Eye (tissue), 1 donor: Measurements from ENCODE around the gene KLHDC8A.

ENCODE experiments used
- DNase-seq: peaks from one replicate; pipeline ENCODE4 v3.0.0-alpha.2; 2015

Gene KLHDC8A

GRCh38 chr1:205294175-205294917, 62.4 kb downstream of the KLHDC8A start:
- DNase-seq, result no peak

GRCh38 chr1:205293350-205294074, 63.2 kb downstream of the KLHDC8A start:
- DNase-seq, result no peak

DNA sequence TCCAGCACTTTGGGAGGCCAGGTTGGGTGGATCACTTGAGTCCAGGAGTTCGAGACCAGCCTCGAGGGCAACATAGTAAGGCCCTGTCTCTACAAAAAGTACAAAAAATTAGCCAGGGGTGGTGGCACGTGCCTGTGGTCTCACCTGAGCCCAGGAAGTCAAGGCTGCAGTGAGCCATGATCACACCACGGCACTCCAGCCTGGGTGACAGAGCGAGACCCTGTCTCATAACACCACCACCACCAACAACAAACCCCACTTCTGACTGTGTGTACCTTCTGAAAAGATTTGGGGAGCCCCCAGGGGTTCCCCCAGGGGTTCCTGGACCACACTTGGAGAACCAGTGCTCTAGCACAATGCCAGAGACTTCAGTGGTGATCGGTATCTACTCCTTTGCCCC, 65.1 kb downstream of the KLHDC8A start:
- DNase-seq, result no peak

- DNase-seq, result no peak
Observed at GRCh38 chr1:205287767-205288559, 68.8 kb downstream of the KLHDC8A start.

DNA sequence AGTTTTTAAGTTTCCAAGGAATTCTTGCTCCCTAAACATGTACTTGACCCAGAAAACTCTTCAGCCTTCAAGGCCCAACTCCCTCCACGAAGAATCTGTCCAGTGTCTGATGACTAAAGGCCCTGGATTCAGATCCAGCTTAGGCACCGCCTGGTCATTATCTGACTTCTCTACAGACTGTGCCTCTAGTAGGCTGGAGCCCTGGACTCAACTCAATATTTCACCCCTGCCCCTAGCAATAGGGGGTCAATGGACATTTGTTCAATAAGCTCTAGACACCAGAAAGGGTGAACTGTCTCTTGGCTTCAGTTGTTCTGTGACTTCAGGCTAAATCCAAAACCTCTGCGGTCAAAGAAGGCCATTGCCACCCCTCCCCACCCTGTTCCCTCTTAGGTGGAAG, 69.6 kb downstream of the KLHDC8A start:
- no peak for DNase-seq

GRCh38 chr1:205286335-205286950, 70.3 kb downstream of the KLHDC8A start:
- no peak for DNase-seq
